Measurements from ENCODE around the gene ZBTB20. TPM values are rescaled to one million over a fixed set of nuclear protein-coding genes. Genes with fewer than 3 reads are reported as not detected.

ZBTB20 gene
- total RNA-seq, 4 donors from 2014 or later, result 69.9 to 112 (median 80.8) TPM

GRCh38 chr3:114389156-114389555, 757.9 kb downstream of the ZBTB20 start:
- intact Hi-C loops (cut with DNase I), result no loop called here
- Histone ChIP-seq H3K9me3 (no peaks in the 10 kb centered on the region), H3K4me1 (peaks cover 10 to 22% (median 14%) of the 10 kb centered on the region in 4 donors), H3K36me3 (peaks cover 7 to 35% (median 12%) of the 10 kb centered on the region in 4 donors), H3K4me3 (no peak overlapping the region), H3K27ac (replicated peaks in 1 of 4) (no peak overlapping the region), H3K27me3 (no peaks in the 10 kb centered on the region)
- no peak for TF ChIP-seq POLR2AphosphoS5 (IDR thresholded peaks at IDR 0.05)
- no peak for TF ChIP-seq CTCF (IDR thresholded peaks at IDR 0.05)
- TF ChIP-seq EP300 (IDR thresholded peaks at IDR 0.05), result no peak
- TF ChIP-seq POLR2A (IDR thresholded peaks at IDR 0.05; ENCODE audit: low read depth), result no peak
- DNase-seq (ENCODE audit: extremely low spot score), result no peak
- 89% methylated on average over 4 of the region's 4 CpGs for WGBS

GRCh38 chr3:114384558-114384903, 762.6 kb downstream of the ZBTB20 start:
- peak overlapping the region; percentile 74 to 82 (median 78) for H3K27ac ChIP-seq (replicated peaks in 1 of 4)
- intact Hi-C loops (cut with DNase I), result loop anchor here (5.0 kb wide), 4 partner anchors 33 to 768 kb away; no protein-coding TSS in a partner anchor
- WGBS, result 46% methylated on average over 4 of the region's 4 CpGs

GRCh38 chr3:114383875-114384557, 763.1 kb downstream of the ZBTB20 start:
- Histone ChIP-seq H3K27ac (replicated peaks in 1 of 4) (peak overlapping the region; percentile 74 to 82 (median 78)), H3K4me1 (peaks cover 33 to 46% (median 42%) of the 10 kb centered on the region in 4 donors), H3K9me3 (no peaks in the 10 kb centered on the region), H3K4me3 (peak overlapping the region; percentile 45 to 54 (median 53)), H3K27me3 (no peaks in the 10 kb centered on the region), H3K36me3 (peaks cover 7 to 40% (median 12%) of the 10 kb centered on the region in 4 donors)
- 14% methylated on average over 12 of the region's 12 CpGs for WGBS
- intact Hi-C loops (cut with DNase I), result loop anchor here (5.0 kb wide), 4 partner anchors 33 to 768 kb away; no protein-coding TSS in a partner anchor
- no peak for DNase-seq (ENCODE audit: extremely low spot score)
- peak; percentile 44 to 70 for TF ChIP-seq POLR2AphosphoS5 (IDR thresholded peaks at IDR 0.05)
- TF ChIP-seq EP300 (IDR thresholded peaks at IDR 0.05), result no peak
- TF ChIP-seq CTCF (IDR thresholded peaks at IDR 0.05), result peak in 2 of 3 experiments; percentile 95 to 96
- TF ChIP-seq POLR2A (IDR thresholded peaks at IDR 0.05; ENCODE audit: low read depth), result no peak

More at GRCh38 chr3:114384558-114384903, 762.6 kb downstream of the ZBTB20 start:
- no peak for DNase-seq (ENCODE audit: extremely low spot score)
- Histone ChIP-seq H3K4me3 (peak overlapping the region; percentile 45 to 54 (median 53)), H3K27me3 (no peaks in the 10 kb centered on the region), H3K9me3 (no peaks in the 10 kb centered on the region), H3K4me1 (peaks cover 31 to 41% (median 37%) of the 10 kb centered on the region in 4 donors), H3K36me3 (peaks cover 7 to 42% (median 12%) of the 10 kb centered on the region in 4 donors)
- TF ChIP-seq CTCF (IDR thresholded peaks at IDR 0.05) (no peak), POLR2A (IDR thresholded peaks at IDR 0.05; ENCODE audit: low read depth) (no peak), POLR2AphosphoS5 (IDR thresholded peaks at IDR 0.05) (no peak), EP300 (IDR thresholded peaks at IDR 0.05) (no peak)

GRCh38 chr3:114380233-114380651, 766.8 kb downstream of the ZBTB20 start:
- peak overlapping the region; percentile 61 to 80 (median 70) for H3K27ac ChIP-seq (replicated peaks in 1 of 4)
- intact Hi-C loops (cut with DNase I), result loop anchor here (5.0 kb wide), 4 partner anchors 37 to 772 kb away; no protein-coding TSS in a partner anchor
- H3K4me1 ChIP-seq, result peaks cover 46 to 83% (median 71%) of the 10 kb centered on the region in 4 donors
- no peak for DNase-seq (ENCODE audit: extremely low spot score)
- no peak overlapping the region for H3K4me3 ChIP-seq
- 16% methylated on average over 4 of the region's 4 CpGs for WGBS
- H3K36me3 ChIP-seq, result peaks cover 0 to 23% (median 2%) of the 10 kb centered on the region in 4 donors
- TF ChIP-seq CTCF (IDR thresholded peaks at IDR 0.05) (no peak), POLR2AphosphoS5 (IDR thresholded peaks at IDR 0.05) (peak in 1 of 2 donors; percentile 50)
- H3K27me3 ChIP-seq, result no peaks in the 10 kb centered on the region
- H3K9me3 ChIP-seq, result no peaks in the 10 kb centered on the region

All from esophagus muscularis mucosa (tissue), 4 donors.